HL-60 (cell line): ENCODE measurements around the gene FOLR2.

Source experiments
- DNase-seq, 2 experiments: peaks; one replicate each; pipeline ENCODE4 v3.0.0-alpha.2; 2010 to 2020; ENCODE audit warnings: low read depth in 1 of 2, low spot score in 1 of 2
- H3K27ac ChIP-seq: fragments of 250-450 bp; sonication (Bioruptor Pico); replicated peaks from 2 replicates; pipeline ENCODE4 v1.5.1; 2020; ENCODE audit warnings: mild to moderate bottlenecking, moderate library complexity
- H3K27me3 ChIP-seq: fragments of 250-450 bp; sonication (Bioruptor Pico); 2 replicates; pipeline ENCODE4 v1.5.1; 2021; ENCODE audit warnings: mild to moderate bottlenecking, moderate library complexity; ENCODE audit not compliant: insufficient read depth, poor library complexity, severe bottlenecking
- H3K4me3 ChIP-seq: replicated peaks from 2 replicates; pipeline ENCODE4 v1.5.1; 2011; ENCODE audit warnings: mild to moderate bottlenecking, control low read depth, low read length; ENCODE audit not compliant: insufficient read depth
- CTCF ChIP-seq: IDR thresholded peaks from one replicate; pipeline ENCODE4 v1.5.1; 2011; ENCODE audit warnings: low read length, control low read depth, inconsistent platforms; ENCODE audit not compliant: insufficient read depth
- GABPA ChIP-seq: IDR thresholded peaks from 2 replicates; pipeline ENCODE4 v1.6.1; 2012; ENCODE audit warnings: low read depth
- POLR2AphosphoS5 ChIP-seq: IDR thresholded peaks from 2 replicates; pipeline ENCODE4 v1.6.1; 2012; ENCODE audit warnings: low read depth
- REST ChIP-seq: IDR thresholded peaks from 2 replicates; pipeline ENCODE4 v1.6.1; 2012; ENCODE audit warnings: low read depth; ENCODE audit not compliant: insufficient replicate concordance
- SPI1 ChIP-seq: IDR thresholded peaks from 2 replicates; pipeline ENCODE4 v1.6.1; 2012; ENCODE audit warnings: low read depth, mild to moderate bottlenecking, borderline replicate concordance

The FOLR2 gene

GRCh38 chr11:72227316-72228228 lies 11.0 kb downstream of the FOLR2 start:
- Histone ChIP-seq H3K4me3 (no peak overlapping the region), H3K27ac (no peak overlapping the region), H3K27me3 (no peaks in the 10 kb centered on the region)
- DNase-seq: no peak
- no peak for TF ChIP-seq CTCF
- TF ChIP-seq GABPA: no peak
- TF ChIP-seq REST: no peak
- TF ChIP-seq POLR2AphosphoS5: no peak
- TF ChIP-seq SPI1: no peak

- TF ChIP-seq POLR2AphosphoS5: no peak
- no peak for TF ChIP-seq SPI1
- TF ChIP-seq GABPA: no peak
- no peak for TF ChIP-seq CTCF
- no peak for TF ChIP-seq REST
- H3K27me3 ChIP-seq: no peaks in the 10 kb centered on the region
- no peak overlapping the region for H3K27ac ChIP-seq
- DNase-seq: no peak
- no peak overlapping the region for H3K4me3 ChIP-seq
Observed at GRCh38 chr11:72228229-72228843, 11.7 kb downstream of the FOLR2 start.

- Histone ChIP-seq H3K27ac (no peak overlapping the region), H3K27me3 (no peaks in the 10 kb centered on the region), H3K4me3 (no peak overlapping the region)
- DNase-seq: no peak
- TF ChIP-seq REST (no peak), GABPA (no peak), CTCF (no peak), POLR2AphosphoS5 (no peak), SPI1 (no peak)
Observed at GRCh38 chr11:72228844-72229231, 12.2 kb downstream of the FOLR2 start.
